ENCODE measurements around the gene VTI1A. TPM values are rescaled to one million over a fixed set of nuclear protein-coding genes. Genes with fewer than 3 reads are reported as not detected.

VTI1A gene
- total RNA-seq, 1 experiment from 2014 or later: 61.7 TPM

DNA sequence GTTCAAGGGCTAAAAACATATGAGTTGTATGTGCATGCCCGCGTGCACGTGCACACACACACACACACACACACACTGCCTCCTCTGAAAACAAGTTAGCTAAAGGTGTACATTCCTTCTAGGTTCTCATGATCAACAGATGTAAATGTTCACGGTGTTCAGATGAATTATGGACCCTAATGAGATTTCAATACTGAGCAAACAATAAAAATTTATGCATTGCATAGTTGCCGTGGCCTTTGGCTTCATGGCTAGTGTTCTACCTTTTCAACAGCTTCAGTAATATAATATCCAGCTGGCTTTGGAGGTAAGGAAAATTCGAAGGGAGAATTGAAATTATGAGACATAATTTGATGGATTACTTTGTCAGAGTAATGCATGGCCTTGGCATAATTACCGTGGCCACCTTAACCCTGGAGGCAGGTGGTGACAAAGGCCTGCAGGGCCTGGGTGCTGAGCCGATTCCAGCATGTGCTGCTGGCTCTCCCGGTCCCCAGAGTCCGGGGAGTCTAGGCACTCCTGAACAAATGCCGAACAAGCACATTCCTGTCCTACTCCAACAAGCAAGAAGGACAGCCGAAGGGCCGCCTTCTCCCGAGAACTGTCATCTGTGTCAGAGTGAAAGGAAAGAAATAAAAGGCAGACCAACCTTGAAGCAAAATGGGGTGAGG lies 336.5 kb downstream of the VTI1A start:
- no peak for DNase-seq
- Histone ChIP-seq H3K36me3 (ENCODE audit: insufficient read depth, low read length) (no peaks in the 10 kb centered on the region), H4K20me1 (ENCODE audit: insufficient read depth, low read depth, low read length) (no peaks in the 10 kb centered on the region), H3K4me3 (ENCODE audit: low read length) (no peak overlapping the region), H3K9ac (ENCODE audit: low read length) (no peak overlapping the region), H3K79me2 (ENCODE audit: low read length) (no peaks in the 10 kb centered on the region), H3K4me2 (ENCODE audit: low read depth, low read length, poor library complexity, severe bottlenecking) (no peak overlapping the region), H2AFZ (ENCODE audit: low read length) (no peak overlapping the region), H3K27me3 (ENCODE audit: low read length) (no peaks in the 10 kb centered on the region), H3K4me1 (ENCODE audit: low read length) (no peaks in the 10 kb centered on the region), H3K27ac (ENCODE audit: low read length) (no peak overlapping the region), H3K9me2 (replicated peaks; ENCODE audit: insufficient read depth, low read length) (no peaks in the 10 kb centered on the region), H3K9me3 (ENCODE audit: low read length) (no peaks in the 10 kb centered on the region)

DNA sequence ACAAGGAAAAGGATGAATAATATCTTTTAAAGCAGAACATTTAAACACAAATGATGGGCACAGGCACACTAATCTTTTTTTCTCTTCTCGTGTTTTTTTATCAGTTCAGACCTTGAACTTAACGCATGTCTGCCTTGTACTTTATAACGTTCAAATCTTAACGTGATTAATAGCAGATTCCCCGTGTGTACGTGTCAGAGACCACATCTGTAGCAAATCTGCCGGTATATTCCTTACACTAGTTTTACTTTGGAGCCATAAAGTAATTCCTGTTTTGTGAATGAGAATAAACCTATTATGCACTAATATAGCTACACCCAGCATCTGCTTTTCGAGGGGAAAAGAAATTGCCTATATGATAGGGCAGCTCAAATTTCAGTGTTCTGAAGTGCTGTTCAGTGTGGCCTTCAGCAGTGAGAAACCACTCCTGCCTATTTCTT lies 337.0 kb downstream of the VTI1A start:
- H2AFZ ChIP-seq (ENCODE audit: low read length): no peak overlapping the region
- H3K79me2 ChIP-seq (ENCODE audit: low read length): no peaks in the 10 kb centered on the region
- no peaks in the 10 kb centered on the region for H3K9me2 ChIP-seq (replicated peaks; ENCODE audit: insufficient read depth, low read length)
- H3K36me3 ChIP-seq (ENCODE audit: insufficient read depth, low read length): no peaks in the 10 kb centered on the region
- H3K9ac ChIP-seq (ENCODE audit: low read length): no peak overlapping the region
- H4K20me1 ChIP-seq (ENCODE audit: insufficient read depth, low read depth, low read length): no peaks in the 10 kb centered on the region
- no peaks in the 10 kb centered on the region for H3K4me1 ChIP-seq (ENCODE audit: low read length)
- H3K27me3 ChIP-seq (ENCODE audit: low read length): no peaks in the 10 kb centered on the region
- no peak overlapping the region for H3K4me3 ChIP-seq (ENCODE audit: low read length)
- H3K9me3 ChIP-seq (ENCODE audit: low read length): no peaks in the 10 kb centered on the region
- no peak overlapping the region for H3K4me2 ChIP-seq (ENCODE audit: low read depth, low read length, poor library complexity, severe bottlenecking)
- no peak for DNase-seq
- no peak overlapping the region for H3K27ac ChIP-seq (ENCODE audit: low read length)

DNA sequence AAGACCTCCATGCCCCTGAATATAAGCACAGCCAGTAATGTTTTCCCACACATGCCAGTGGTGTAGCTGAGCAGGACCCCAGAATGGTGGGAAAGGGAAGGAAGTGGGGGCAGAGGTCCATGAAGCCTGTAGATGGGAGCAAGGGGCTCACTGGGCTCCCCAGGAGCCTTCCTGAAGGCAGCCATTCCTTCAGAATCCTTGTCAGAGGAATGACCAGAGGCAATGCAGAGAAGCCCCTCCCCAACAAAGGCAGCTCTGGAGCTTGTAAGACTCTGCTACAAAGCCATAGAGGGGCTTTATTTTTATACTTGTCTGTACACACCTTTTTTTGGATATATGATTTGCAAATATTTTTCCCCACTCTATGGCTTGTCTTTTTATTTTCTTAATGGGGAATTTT lies 338.1 kb downstream of the VTI1A start:
- Histone ChIP-seq H3K4me1 (ENCODE audit: low read length) (no peaks in the 10 kb centered on the region), H3K36me3 (ENCODE audit: insufficient read depth, low read length) (no peaks in the 10 kb centered on the region), H3K9me3 (ENCODE audit: low read length) (no peaks in the 10 kb centered on the region), H3K4me2 (ENCODE audit: low read depth, low read length, poor library complexity, severe bottlenecking) (no peak overlapping the region), H3K9me2 (replicated peaks; ENCODE audit: insufficient read depth, low read length) (no peaks in the 10 kb centered on the region), H3K4me3 (ENCODE audit: low read length) (no peak overlapping the region), H3K9ac (ENCODE audit: low read length) (no peak overlapping the region), H3K27me3 (ENCODE audit: low read length) (no peaks in the 10 kb centered on the region), H3K27ac (ENCODE audit: low read length) (no peak overlapping the region), H2AFZ (ENCODE audit: low read length) (no peak overlapping the region), H3K79me2 (ENCODE audit: low read length) (no peaks in the 10 kb centered on the region), H4K20me1 (ENCODE audit: insufficient read depth, low read depth, low read length) (no peaks in the 10 kb centered on the region)
- no peak for DNase-seq

- DNase-seq: no peak
Measured at GRCh38 chr10:112789248-112789647, 342.2 kb downstream of the VTI1A start.

GRCh38 chr10:112790030-112790429 lies 343.0 kb downstream of the VTI1A start:
- Histone ChIP-seq H4K20me1 (ENCODE audit: insufficient read depth, low read depth, low read length) (no peaks in the 10 kb centered on the region), H3K27ac (ENCODE audit: low read length) (no peak overlapping the region), H3K9me2 (replicated peaks; ENCODE audit: insufficient read depth, low read length) (no peaks in the 10 kb centered on the region), H3K4me1 (ENCODE audit: low read length) (no peaks in the 10 kb centered on the region), H3K9me3 (ENCODE audit: low read length) (no peaks in the 10 kb centered on the region), H3K9ac (ENCODE audit: low read length) (no peak overlapping the region), H2AFZ (ENCODE audit: low read length) (no peak overlapping the region), H3K4me2 (ENCODE audit: low read depth, low read length, poor library complexity, severe bottlenecking) (no peak overlapping the region), H3K27me3 (ENCODE audit: low read length) (no peaks in the 10 kb centered on the region), H3K4me3 (ENCODE audit: low read length) (no peak overlapping the region), H3K79me2 (ENCODE audit: low read length) (no peaks in the 10 kb centered on the region), H3K36me3 (ENCODE audit: insufficient read depth, low read length) (no peaks in the 10 kb centered on the region)
- DNase-seq: no peak

More at GRCh38 chr10:112789248-112789647, 342.2 kb downstream of the VTI1A start:
- Histone ChIP-seq H3K9me3 (ENCODE audit: low read length) (no peaks in the 10 kb centered on the region), H3K9me2 (replicated peaks; ENCODE audit: insufficient read depth, low read length) (no peaks in the 10 kb centered on the region), H4K20me1 (ENCODE audit: insufficient read depth, low read depth, low read length) (no peaks in the 10 kb centered on the region), H3K27ac (ENCODE audit: low read length) (no peak overlapping the region), H3K79me2 (ENCODE audit: low read length) (no peaks in the 10 kb centered on the region), H2AFZ (ENCODE audit: low read length) (no peak overlapping the region), H3K9ac (ENCODE audit: low read length) (no peak overlapping the region), H3K4me3 (ENCODE audit: low read length) (no peak overlapping the region), H3K4me1 (ENCODE audit: low read length) (no peaks in the 10 kb centered on the region), H3K36me3 (ENCODE audit: insufficient read depth, low read length) (no peaks in the 10 kb centered on the region), H3K27me3 (ENCODE audit: low read length) (no peaks in the 10 kb centered on the region), H3K4me2 (ENCODE audit: low read depth, low read length, poor library complexity, severe bottlenecking) (no peak overlapping the region)

DNA sequence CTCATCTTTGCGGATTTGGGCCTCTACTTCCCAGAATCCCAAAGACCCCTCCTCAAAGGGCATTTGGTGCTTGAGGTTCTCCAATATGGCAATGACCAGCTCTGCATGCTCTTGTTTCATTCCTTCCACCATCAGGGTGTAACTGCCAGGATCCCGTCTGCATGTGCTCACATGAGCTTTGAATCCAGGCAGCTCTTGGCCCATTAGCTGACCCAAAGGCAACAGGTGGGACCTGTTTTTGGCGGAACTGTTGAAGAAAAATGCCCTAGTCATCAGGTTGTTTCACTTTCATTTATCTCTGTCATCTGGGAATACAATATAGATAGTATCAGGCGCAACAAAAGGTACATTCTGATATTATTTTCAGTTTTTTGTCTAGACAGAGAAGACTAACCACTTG lies 343.9 kb downstream of the VTI1A start:
- Histone ChIP-seq H3K4me1 (ENCODE audit: low read length) (no peaks in the 10 kb centered on the region), H3K4me2 (ENCODE audit: low read depth, low read length, poor library complexity, severe bottlenecking) (no peak overlapping the region), H3K4me3 (ENCODE audit: low read length) (no peak overlapping the region), H2AFZ (ENCODE audit: low read length) (no peak overlapping the region), H3K9me3 (ENCODE audit: low read length) (no peaks in the 10 kb centered on the region), H3K9me2 (replicated peaks; ENCODE audit: insufficient read depth, low read length) (no peaks in the 10 kb centered on the region), H3K79me2 (ENCODE audit: low read length) (no peaks in the 10 kb centered on the region), H3K27me3 (ENCODE audit: low read length) (no peaks in the 10 kb centered on the region), H3K36me3 (ENCODE audit: insufficient read depth, low read length) (no peaks in the 10 kb centered on the region), H3K27ac (ENCODE audit: low read length) (no peak overlapping the region), H4K20me1 (ENCODE audit: insufficient read depth, low read depth, low read length) (no peaks in the 10 kb centered on the region), H3K9ac (ENCODE audit: low read length) (no peak overlapping the region)
- DNase-seq: no peak

- DNase-seq: no peak
- Histone ChIP-seq H4K20me1 (ENCODE audit: insufficient read depth, low read depth, low read length) (no peaks in the 10 kb centered on the region), H2AFZ (ENCODE audit: low read length) (no peak overlapping the region), H3K27ac (ENCODE audit: low read length) (no peak overlapping the region), H3K36me3 (ENCODE audit: insufficient read depth, low read length) (no peaks in the 10 kb centered on the region), H3K4me2 (ENCODE audit: low read depth, low read length, poor library complexity, severe bottlenecking) (no peak overlapping the region), H3K9ac (ENCODE audit: low read length) (no peak overlapping the region), H3K9me3 (ENCODE audit: low read length) (no peaks in the 10 kb centered on the region), H3K9me2 (replicated peaks; ENCODE audit: insufficient read depth, low read length) (no peaks in the 10 kb centered on the region), H3K27me3 (ENCODE audit: low read length) (no peaks in the 10 kb centered on the region), H3K79me2 (ENCODE audit: low read length) (no peaks in the 10 kb centered on the region), H3K4me1 (ENCODE audit: low read length) (no peaks in the 10 kb centered on the region), H3K4me3 (ENCODE audit: low read length) (no peak overlapping the region)
Measured at GRCh38 chr10:112791447-112791846, 344.4 kb downstream of the VTI1A start.

DNA sequence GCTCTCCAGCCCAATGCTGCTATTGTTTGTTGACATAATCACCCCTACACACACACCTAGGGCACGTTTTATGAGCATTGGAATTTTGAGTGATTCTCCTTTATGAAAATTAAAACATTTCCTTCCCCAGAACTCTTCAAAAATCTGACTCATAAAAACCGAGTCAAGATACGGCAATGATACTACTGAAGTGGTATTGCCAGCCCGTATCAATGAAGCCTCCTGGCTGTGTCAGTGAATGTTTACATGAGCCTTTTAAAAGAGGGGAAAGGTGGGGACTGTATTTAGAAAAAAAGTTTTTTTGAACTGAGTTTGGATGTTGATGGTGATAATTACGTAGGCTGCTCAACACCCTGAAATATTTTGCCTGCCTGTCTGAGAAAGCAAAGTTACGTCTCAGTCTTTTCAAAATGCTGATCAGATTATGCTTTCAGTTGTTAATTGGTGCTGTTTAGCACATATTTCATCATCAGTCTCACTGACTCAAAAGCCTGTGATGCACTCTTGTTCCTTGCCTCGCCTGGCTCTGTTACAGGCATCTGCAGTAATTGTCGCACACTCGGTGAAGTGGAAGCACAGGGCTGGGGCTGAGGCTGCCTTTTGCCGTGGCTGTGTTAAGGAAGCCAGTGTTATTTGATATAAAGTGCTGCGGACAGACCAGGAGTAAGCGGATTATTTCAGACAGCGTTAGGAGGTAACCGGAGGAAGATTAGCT lies 345.6 kb downstream of the VTI1A start:
- no peak overlapping the region for H2AFZ ChIP-seq (ENCODE audit: low read length)
- no peaks in the 10 kb centered on the region for H3K36me3 ChIP-seq (ENCODE audit: insufficient read depth, low read length)
- no peaks in the 10 kb centered on the region for H3K9me2 ChIP-seq (replicated peaks; ENCODE audit: insufficient read depth, low read length)
- no peak for DNase-seq
- H3K4me1 ChIP-seq (ENCODE audit: low read length): no peaks in the 10 kb centered on the region
- no peak overlapping the region for H3K4me2 ChIP-seq (ENCODE audit: low read depth, low read length, poor library complexity, severe bottlenecking)
- no peaks in the 10 kb centered on the region for H3K27me3 ChIP-seq (ENCODE audit: low read length)
- H3K9ac ChIP-seq (ENCODE audit: low read length): no peak overlapping the region
- no peak overlapping the region for H3K4me3 ChIP-seq (ENCODE audit: low read length)
- H4K20me1 ChIP-seq (ENCODE audit: insufficient read depth, low read depth, low read length): no peaks in the 10 kb centered on the region
- no peaks in the 10 kb centered on the region for H3K79me2 ChIP-seq (ENCODE audit: low read length)
- H3K9me3 ChIP-seq (ENCODE audit: low read length): no peaks in the 10 kb centered on the region
- no peak overlapping the region for H3K27ac ChIP-seq (ENCODE audit: low read length)
